Liver (tissue), 9 donors: ENCODE results near the gene RCAN2. TPM values are rescaled to one million over a fixed set of nuclear protein-coding genes. Genes with fewer than 3 reads are reported as not detected.

Experiments
- DNase-seq: peaks from one replicate; pipeline ENCODE4 v3.0.0-alpha.2; 2017; ENCODE audit warnings: low spot score
- H3K27ac ChIP-seq, 2 donors: one replicate each; pipeline ENCODE4 v1.7.0; 2013; ENCODE audit warnings: inconsistent platforms in 2 of 2, low read length in 2 of 2, control low read depth in 1 of 2, low read depth in 1 of 2, mild to moderate bottlenecking in 1 of 2
- H3K27me3 ChIP-seq, 4 donors: one replicate each; pipeline versions ENCODE4 v1.6.1 to v1.7.0; 2013; ENCODE audit warnings: low read length in 3 of 4, inconsistent platforms in 1 of 4, mild to moderate bottlenecking in 1 of 4, moderate library complexity in 1 of 4; ENCODE audit not compliant: control insufficient read depth in 4 of 4, insufficient read depth in 4 of 4
- H3K36me3 ChIP-seq, 4 donors: one replicate each; pipeline versions ENCODE4 v1.6.1 to v1.7.0; 2013; ENCODE audit warnings: low read length in 3 of 4, mild to moderate bottlenecking in 3 of 4, low read depth in 1 of 4, moderate library complexity in 1 of 4; ENCODE audit not compliant: control insufficient read depth in 4 of 4, insufficient read depth in 3 of 4
- H3K4me1 ChIP-seq, 4 donors: one replicate each; pipeline versions ENCODE4 v1.6.1 to v1.7.0; 2013; ENCODE audit warnings: low read length in 3 of 4, mild to moderate bottlenecking in 3 of 4, moderate library complexity in 1 of 4; ENCODE audit not compliant: control insufficient read depth in 4 of 4, insufficient read depth in 4 of 4
- H3K4me3 ChIP-seq, 3 donors: one replicate each; pipeline versions ENCODE4 v1.6.1 to v1.7.0; 2013; ENCODE audit warnings: low read length in 3 of 3, control low read depth in 1 of 3, low read depth in 1 of 3, mild to moderate bottlenecking in 1 of 3
- H3K9ac ChIP-seq, 2 donors: one replicate each; pipeline ENCODE4 v1.7.0; 2013; ENCODE audit warnings: low read length in 2 of 2, mild to moderate bottlenecking in 2 of 2, moderate library complexity in 2 of 2, control low read depth in 1 of 2, low read depth in 1 of 2
- H3K9me3 ChIP-seq, 4 donors: one replicate each; pipeline versions ENCODE4 v1.6.1 to v1.7.0; 2013; ENCODE audit warnings: low read length in 3 of 4; ENCODE audit not compliant: control insufficient read depth in 4 of 4
- ATF3 ChIP-seq: IDR thresholded peaks from 2 replicates; pipeline ENCODE4 v1.6.1; 2016; ENCODE audit warnings: antibody characterized with exemption
- EGR1 ChIP-seq, 2 donors: IDR thresholded peaks; 2 replicates each; pipeline ENCODE4 v1.6.1; 2016 to 2018; ENCODE audit warnings: antibody characterized with exemption in 2 of 2, low read depth in 2 of 2
- FOXA1 ChIP-seq: IDR thresholded peaks from 2 replicates; pipeline ENCODE4 v1.6.1; 2016; ENCODE audit warnings: antibody characterized with exemption
- FOXA2 ChIP-seq: IDR thresholded peaks from 2 replicates; pipeline ENCODE4 v1.6.1; 2016; ENCODE audit warnings: antibody characterized with exemption
- GABPA ChIP-seq, 2 donors: IDR thresholded peaks in 1 of 2; conservative IDR thresholded peaks in 1 of 2; 2 replicates each; pipeline ENCODE4 v1.6.1; 2016; ENCODE audit warnings: antibody characterized with exemption in 2 of 2, mild to moderate bottlenecking in 1 of 2, moderate library complexity in 1 of 2
- HNF4A ChIP-seq, 2 donors: conservative IDR thresholded peaks; 2 replicates each; pipeline ENCODE4 v1.6.1; 2016; ENCODE audit warnings: antibody characterized with exemption in 2 of 2, mild to moderate bottlenecking in 2 of 2
- HNF4G ChIP-seq: IDR thresholded peaks from 2 replicates; pipeline ENCODE4 v1.6.1; 2016; ENCODE audit warnings: antibody characterized with exemption
- JUND ChIP-seq, 2 donors: IDR thresholded peaks; 2 replicates each; pipeline ENCODE4 v1.6.1; 2016; ENCODE audit warnings: antibody characterized with exemption in 2 of 2
- MAX ChIP-seq: IDR thresholded peaks from 2 replicates; pipeline ENCODE4 v1.6.1; 2016; ENCODE audit warnings: antibody characterized with exemption
- NR2F2 ChIP-seq: IDR thresholded peaks from 2 replicates; pipeline ENCODE4 v1.6.1; 2016; ENCODE audit warnings: antibody characterized with exemption
- RAD21 ChIP-seq, 2 donors: IDR thresholded peaks; 2 replicates each; pipeline ENCODE4 v1.6.1; 2016; ENCODE audit warnings: antibody characterized with exemption in 2 of 2, mild to moderate bottlenecking in 2 of 2
- RXRA ChIP-seq, 2 donors: IDR thresholded peaks; 2 replicates each; pipeline ENCODE4 v1.6.1; 2017 to 2018; ENCODE audit warnings: antibody characterized with exemption in 2 of 2, mild to moderate bottlenecking in 1 of 2
- SP1 ChIP-seq: IDR thresholded peaks from 2 replicates; pipeline ENCODE4 v1.6.1; 2018; ENCODE audit warnings: antibody characterized with exemption, mild to moderate bottlenecking
- TAF1 ChIP-seq: conservative IDR thresholded peaks from 2 replicates; pipeline ENCODE4 v1.6.1; 2016; ENCODE audit warnings: antibody characterized with exemption, mild to moderate bottlenecking
- YY1 ChIP-seq: IDR thresholded peaks from 2 replicates; pipeline ENCODE4 v1.6.1; 2016; ENCODE audit warnings: antibody characterized with exemption, mild to moderate bottlenecking
- WGBS: extraction: QIAGEN DNeasy Blood & Tissue Kit; methylation state at CpG from one replicate; pipeline ENCODE4 v1.1.7; 2013; 5-methylcytosine and 5-hydroxymethylcytosine counted together
- polyA plus RNA-seq, 2 donors: library from polyadenylated mRNA; stranded (reverse) in 1 of 2; unstranded in 1 of 2; fragments of 200-250 nt in 1 of 2; fragments of >200 nt in 1 of 2; fragmentation: Nextera tagmentation in 1 of 2; extraction: Ambion mirVana in 1 of 2; gene quantifications; one replicate each; pipeline versions ENCODE4 v1.2.1 to v1.2.3, GENCODE V29; 2013 to 2015
- total RNA-seq, 2 donors: library from RNA; depleted of rRNA; stranded (reverse); fragments of >200 nt; gene quantifications; one replicate each; pipeline ENCODE4 v1.2.3, GENCODE V29; 2014
- TF ChIP-seq, protein P1 (sequence below): IDR thresholded peaks from 2 replicates; pipeline ENCODE4 v1.6.1; 2016; ENCODE audit warnings: antibody characterized with exemption, mild to moderate bottlenecking
- TF ChIP-seq, protein P2 (sequence below): fragments of 150-350 bp; IDR thresholded peaks from 2 replicates; pipeline ENCODE4 v1.5.1; 2017; ENCODE audit warnings: improper control_type of control experiment, low read depth, low read length; ENCODE audit not compliant: missing input control
- TF ChIP-seq, protein P3 (sequence below): IDR thresholded peaks from 2 replicates; pipeline ENCODE4 v1.6.1; 2016; ENCODE audit warnings: antibody characterized with exemption
- donor health status: healthy.
- donor health status: healthy.
- donor health status: healthy.
- donor health status: healthy.
- donor health status: healthy.

The RCAN2 gene
- total and polyA plus RNA-seq, 4 donors, result 0.19 to 8.2 (median 2.4) TPM

- H3K27me3 ChIP-seq, result no peaks in the 10 kb centered on the region
- peaks cover 4 to 23% (median 17%) of the 10 kb centered on the region in 4 donors for H3K4me1 ChIP-seq
- DNase-seq, result peak; percentile 33
- TF ChIP-seq FOXA1 (no peak), RAD21 (IDR thresholded peaks at IDR 0.05) (peak in 1 of 2 donors; percentile 27), MAX (no peak), NR2F2 (no peak), HNF4G (no peak)
- TF ChIP-seq, protein P1, sequence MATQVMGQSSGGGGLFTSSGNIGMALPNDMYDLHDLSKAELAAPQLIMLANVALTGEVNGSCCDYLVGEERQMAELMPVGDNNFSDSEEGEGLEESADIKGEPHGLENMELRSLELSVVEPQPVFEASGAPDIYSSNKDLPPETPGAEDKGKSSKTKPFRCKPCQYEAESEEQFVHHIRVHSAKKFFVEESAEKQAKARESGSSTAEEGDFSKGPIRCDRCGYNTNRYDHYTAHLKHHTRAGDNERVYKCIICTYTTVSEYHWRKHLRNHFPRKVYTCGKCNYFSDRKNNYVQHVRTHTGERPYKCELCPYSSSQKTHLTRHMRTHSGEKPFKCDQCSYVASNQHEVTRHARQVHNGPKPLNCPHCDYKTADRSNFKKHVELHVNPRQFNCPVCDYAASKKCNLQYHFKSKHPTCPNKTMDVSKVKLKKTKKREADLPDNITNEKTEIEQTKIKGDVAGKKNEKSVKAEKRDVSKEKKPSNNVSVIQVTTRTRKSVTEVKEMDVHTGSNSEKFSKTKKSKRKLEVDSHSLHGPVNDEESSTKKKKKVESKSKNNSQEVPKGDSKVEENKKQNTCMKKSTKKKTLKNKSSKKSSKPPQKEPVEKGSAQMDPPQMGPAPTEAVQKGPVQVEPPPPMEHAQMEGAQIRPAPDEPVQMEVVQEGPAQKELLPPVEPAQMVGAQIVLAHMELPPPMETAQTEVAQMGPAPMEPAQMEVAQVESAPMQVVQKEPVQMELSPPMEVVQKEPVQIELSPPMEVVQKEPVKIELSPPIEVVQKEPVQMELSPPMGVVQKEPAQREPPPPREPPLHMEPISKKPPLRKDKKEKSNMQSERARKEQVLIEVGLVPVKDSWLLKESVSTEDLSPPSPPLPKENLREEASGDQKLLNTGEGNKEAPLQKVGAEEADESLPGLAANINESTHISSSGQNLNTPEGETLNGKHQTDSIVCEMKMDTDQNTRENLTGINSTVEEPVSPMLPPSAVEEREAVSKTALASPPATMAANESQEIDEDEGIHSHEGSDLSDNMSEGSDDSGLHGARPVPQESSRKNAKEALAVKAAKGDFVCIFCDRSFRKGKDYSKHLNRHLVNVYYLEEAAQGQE, result no peak
- H3K27ac ChIP-seq, result peak overlapping the region in 1 of 2 donors; percentile 28
- no peak overlapping the region for H3K9ac ChIP-seq
- no peaks in the 10 kb centered on the region for H3K9me3 ChIP-seq
- no peaks in the 10 kb centered on the region for H3K36me3 ChIP-seq
- WGBS, result 3% methylated on average over 55 of the region's 56 CpGs
- H3K4me3 ChIP-seq, result peak overlapping the region; percentile 26 to 96 (median 71)
Measured at GRCh38 chr6:46490425-46491200, 636 bp downstream of the RCAN2 start.

DNA sequence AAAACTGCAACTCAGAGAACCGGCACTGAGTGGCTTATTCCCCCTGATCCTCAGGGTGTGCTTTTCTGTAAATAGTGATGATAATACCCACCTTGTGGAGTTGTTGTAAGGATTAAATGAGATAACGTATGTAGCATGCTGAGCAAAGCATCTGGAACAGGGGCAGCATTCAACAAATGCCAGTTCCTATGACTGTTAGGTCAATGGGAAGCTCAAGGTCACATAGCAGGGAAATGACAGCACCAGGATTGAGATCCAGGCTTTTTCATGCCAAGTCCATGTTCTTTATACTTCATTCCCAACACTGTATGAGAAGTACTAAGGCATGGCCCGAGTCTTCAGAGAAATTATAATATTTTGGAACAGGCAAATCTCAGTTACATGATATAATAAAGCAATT, 5.1 kb downstream of the RCAN2 start:
- H3K4me3 ChIP-seq, result no peak overlapping the region
- H3K4me1 ChIP-seq, result peaks cover 2 to 12% (median 11%) of the 10 kb centered on the region in 4 donors
- TF ChIP-seq HNF4A (conservative IDR thresholded peaks at IDR 0.05) (no peak), SP1 (no peak), RAD21 (IDR thresholded peaks at IDR 0.05) (no peak), TAF1 (no peak), HNF4G (no peak), GABPA (IDR thresholded peaks at IDR 0.05 in 1 of 2, conservative IDR thresholded peaks at IDR 0.05 in 1 of 2) (no peak), ATF3 (no peak), RXRA (IDR thresholded peaks at IDR 0.05) (no peak), FOXA1 (no peak), NR2F2 (no peak), YY1 (no peak), JUND (IDR thresholded peaks at IDR 0.05) (no peak), MAX (no peak), FOXA2 (no peak), EGR1 (IDR thresholded peaks at IDR 0.05; ENCODE audit: low read depth in 2 of 2) (no peak)
- TF ChIP-seq, protein P2, sequence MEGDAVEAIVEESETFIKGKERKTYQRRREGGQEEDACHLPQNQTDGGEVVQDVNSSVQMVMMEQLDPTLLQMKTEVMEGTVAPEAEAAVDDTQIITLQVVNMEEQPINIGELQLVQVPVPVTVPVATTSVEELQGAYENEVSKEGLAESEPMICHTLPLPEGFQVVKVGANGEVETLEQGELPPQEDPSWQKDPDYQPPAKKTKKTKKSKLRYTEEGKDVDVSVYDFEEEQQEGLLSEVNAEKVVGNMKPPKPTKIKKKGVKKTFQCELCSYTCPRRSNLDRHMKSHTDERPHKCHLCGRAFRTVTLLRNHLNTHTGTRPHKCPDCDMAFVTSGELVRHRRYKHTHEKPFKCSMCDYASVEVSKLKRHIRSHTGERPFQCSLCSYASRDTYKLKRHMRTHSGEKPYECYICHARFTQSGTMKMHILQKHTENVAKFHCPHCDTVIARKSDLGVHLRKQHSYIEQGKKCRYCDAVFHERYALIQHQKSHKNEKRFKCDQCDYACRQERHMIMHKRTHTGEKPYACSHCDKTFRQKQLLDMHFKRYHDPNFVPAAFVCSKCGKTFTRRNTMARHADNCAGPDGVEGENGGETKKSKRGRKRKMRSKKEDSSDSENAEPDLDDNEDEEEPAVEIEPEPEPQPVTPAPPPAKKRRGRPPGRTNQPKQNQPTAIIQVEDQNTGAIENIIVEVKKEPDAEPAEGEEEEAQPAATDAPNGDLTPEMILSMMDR, result no peak
- TF ChIP-seq, protein P3, sequence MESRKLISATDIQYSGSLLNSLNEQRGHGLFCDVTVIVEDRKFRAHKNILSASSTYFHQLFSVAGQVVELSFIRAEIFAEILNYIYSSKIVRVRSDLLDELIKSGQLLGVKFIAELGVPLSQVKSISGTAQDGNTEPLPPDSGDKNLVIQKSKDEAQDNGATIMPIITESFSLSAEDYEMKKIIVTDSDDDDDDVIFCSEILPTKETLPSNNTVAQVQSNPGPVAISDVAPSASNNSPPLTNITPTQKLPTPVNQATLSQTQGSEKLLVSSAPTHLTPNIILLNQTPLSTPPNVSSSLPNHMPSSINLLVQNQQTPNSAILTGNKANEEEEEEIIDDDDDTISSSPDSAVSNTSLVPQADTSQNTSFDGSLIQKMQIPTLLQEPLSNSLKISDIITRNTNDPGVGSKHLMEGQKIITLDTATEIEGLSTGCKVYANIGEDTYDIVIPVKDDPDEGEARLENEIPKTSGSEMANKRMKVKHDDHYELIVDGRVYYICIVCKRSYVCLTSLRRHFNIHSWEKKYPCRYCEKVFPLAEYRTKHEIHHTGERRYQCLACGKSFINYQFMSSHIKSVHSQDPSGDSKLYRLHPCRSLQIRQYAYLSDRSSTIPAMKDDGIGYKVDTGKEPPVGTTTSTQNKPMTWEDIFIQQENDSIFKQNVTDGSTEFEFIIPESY, result no peak
- TF ChIP-seq, protein P1, result no peak
- 78% methylated on average over 3 of the region's 3 CpGs for WGBS
- H3K36me3 ChIP-seq, result no peaks in the 10 kb centered on the region
- H3K27me3 ChIP-seq, result peaks cover 0 to 5% (median 0%) of the 10 kb centered on the region in 4 donors
- no peak for DNase-seq
- no peak overlapping the region for H3K27ac ChIP-seq
- no peak overlapping the region for H3K9ac ChIP-seq
- no peaks in the 10 kb centered on the region for H3K9me3 ChIP-seq
